Omental fat pad (tissue), 4 donors: ENCODE results near the gene CBX3. TPM values are rescaled to one million over a fixed set of nuclear protein-coding genes. Genes with fewer than 3 reads are reported as not detected.

Experiments used
- ATAC-seq: fragments of 150-250 bp; one replicate; pipeline ENCODE4 v1.9.1; 2016; ENCODE audit warnings: mild to moderate bottlenecking, moderate library complexity; ENCODE audit not compliant: low FRiP score
- DNase-seq: peaks from one replicate; pipeline ENCODE4 v3.0.0-alpha.2; 2019; ENCODE audit warnings: low spot score
- CTCF ChIP-seq, 3 donors: fragments of 450-650 bp; IDR thresholded peaks; one replicate each; pipeline ENCODE4 v1.5.1; 2016 to 2017; ENCODE audit warnings: antibody characterized with exemption in 3 of 3, mild to moderate bottlenecking in 3 of 3, moderate library complexity in 2 of 3
- total RNA-seq, 4 donors: library from RNA; depleted of rRNA; stranded (reverse); fragments of >200 nt; gene quantifications; one replicate each; pipeline ENCODE4 v1.1.0, GENCODE V29; 2016

CBX3 gene
- total RNA-seq, 4 donors from 2014 or later: 60.1 to 111 (median 87.4) TPM

- DNase-seq (no peak), ATAC-seq (no peak)
- TF ChIP-seq CTCF (IDR thresholded peaks at IDR 0.05): no peak
Observed at GRCh38 chr7:26187380-26188205, 14.0 kb upstream of the CBX3 start.

DNA sequence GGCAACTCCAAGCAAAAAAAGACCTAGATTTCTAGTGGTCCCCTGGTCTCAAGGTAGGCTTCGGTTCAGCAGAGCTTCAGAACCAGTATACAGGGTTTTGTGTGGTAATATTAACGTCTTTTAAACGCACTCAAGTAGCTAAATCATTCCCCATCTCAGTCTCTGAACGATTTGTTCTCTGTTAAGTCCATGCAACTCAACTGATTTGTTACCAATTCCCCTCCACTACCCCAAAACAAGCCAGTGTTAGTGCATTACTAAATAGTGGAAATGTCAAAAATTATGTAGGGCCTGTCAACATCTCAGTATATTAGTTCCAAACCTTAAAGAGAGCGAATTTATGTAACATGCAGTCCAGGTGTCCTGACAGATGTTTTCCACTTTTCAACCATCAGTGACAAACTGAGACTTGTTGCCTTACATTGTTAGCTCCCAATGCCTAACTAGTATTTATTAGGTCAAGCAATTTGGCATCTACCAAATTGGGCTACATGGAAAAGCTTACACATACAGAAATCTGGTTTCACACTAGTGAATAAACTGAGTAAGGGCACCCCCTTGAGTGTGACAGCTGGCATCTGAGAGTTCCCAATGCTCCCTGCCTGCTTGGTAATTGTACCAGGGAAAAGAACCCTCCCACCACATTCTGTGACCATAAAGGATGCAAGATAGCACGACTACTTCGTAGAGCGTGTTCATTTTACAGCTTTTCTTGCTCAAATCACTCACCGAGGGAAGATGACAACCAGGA lies 13.2 kb upstream of the CBX3 start:
- TF ChIP-seq CTCF (IDR thresholded peaks at IDR 0.05): no peak
- no peak for DNase-seq
- no peak for ATAC-seq

DNA sequence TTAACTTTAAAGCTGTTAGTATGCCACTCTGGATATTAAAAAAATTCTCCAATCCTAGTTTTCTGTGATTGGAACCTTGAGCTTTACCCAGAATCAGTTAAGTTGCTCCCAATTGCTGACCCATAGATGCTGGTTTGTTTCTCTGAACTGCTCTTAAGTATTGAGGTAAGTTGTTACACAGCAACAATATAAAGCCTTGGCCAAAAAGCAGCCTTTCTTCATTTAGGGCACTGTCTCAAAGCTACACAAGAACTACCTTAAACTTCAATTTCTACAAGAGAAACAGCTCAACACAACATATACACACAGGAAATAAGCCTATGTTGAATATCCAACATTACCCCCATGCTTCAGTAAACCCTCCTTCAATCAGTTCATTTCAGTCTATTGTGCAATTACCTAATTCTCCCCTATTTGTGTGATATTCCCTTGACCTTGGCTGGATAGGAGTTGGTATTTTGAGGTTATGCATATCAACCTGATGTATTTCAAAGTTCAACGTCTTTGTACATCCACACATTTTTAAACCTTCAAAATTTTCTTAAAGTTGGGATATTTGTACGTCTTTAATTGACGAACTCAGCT lies 12.5 kb upstream of the CBX3 start:
- DNase-seq (no peak), ATAC-seq (no peak)
- TF ChIP-seq CTCF (IDR thresholded peaks at IDR 0.05): no peak

DNA sequence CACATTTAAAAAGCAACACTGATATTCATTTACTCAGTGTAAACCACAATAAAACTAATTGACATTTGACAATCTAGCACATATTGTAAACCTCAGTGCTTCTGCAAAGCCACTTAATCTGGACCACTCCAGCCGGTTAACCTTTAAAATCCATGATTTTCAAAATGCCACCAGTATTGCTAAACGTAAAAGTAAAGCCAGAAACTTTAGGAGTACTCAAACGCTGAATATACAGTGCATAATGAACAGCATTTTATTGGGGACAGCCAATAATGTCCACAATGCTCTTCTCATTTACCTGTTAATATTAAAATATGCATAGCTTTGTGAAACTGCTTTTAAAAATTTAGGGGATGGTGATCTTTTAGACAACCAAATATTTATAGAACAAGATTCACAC lies 11.8 kb upstream of the CBX3 start:
- DNase-seq: no peak
- no peak for ATAC-seq
- TF ChIP-seq CTCF (IDR thresholded peaks at IDR 0.05): no peak

GRCh38 chr7:26190417-26190869 lies 11.1 kb upstream of the CBX3 start:
- ATAC-seq: no peak
- no peak for DNase-seq
- TF ChIP-seq CTCF (IDR thresholded peaks at IDR 0.05): no peak

DNA sequence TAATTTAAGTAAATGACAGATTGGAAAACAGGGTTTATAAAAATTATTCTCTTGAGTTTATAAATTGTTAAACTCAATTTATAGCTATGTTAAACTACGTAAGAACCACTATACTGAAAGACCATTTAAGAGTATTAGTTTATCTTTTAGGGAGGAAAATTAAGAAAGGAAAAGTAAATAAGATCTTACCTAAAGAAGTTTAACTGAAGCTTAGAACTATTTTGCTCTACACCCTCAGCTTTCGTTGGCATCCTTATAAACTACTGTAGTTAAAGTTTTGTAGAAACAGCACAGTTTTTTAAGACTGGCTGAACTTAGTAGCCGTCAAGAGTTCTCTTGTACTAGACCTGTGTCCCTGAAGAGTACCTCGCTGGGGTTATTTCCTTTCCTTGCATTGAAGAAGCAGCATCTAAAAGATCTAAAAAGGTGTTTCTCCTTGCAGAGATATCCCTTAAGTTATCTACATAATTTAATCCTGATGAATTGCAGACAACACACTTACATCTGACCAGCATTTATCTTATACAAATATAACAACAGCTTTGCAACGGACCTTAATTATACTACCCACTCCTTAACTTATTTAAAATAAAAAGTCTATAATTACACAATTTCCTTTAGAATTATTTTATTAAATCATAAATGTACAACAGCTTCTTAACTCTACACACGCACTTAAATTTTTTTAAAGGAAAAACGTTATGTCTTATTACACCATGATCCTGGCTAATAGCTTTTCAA lies 10.1 kb upstream of the CBX3 start:
- no peak for ATAC-seq
- DNase-seq: no peak
- TF ChIP-seq CTCF (IDR thresholded peaks at IDR 0.05): no peak
